Measurements from ENCODE around the gene TSHZ3.

Gene TSHZ3

GRCh38 chr19:31312677-31313244 is 36.5 kb downstream of the TSHZ3 start:
- peaks cover 56% of the 10 kb centered on the region for H3K4me1 Mint-ChIP-seq
- H3K4me3 Mint-ChIP-seq, result no peak overlapping the region

GRCh38 chr19:31312009-31312676 is 37.1 kb downstream of the TSHZ3 start:
- H3K4me3 Mint-ChIP-seq, result no peak overlapping the region

More at GRCh38 chr19:31312677-31313244, 36.5 kb downstream of the TSHZ3 start:
- no peaks in the 10 kb centered on the region for H3K9me3 Mint-ChIP-seq
- no peak overlapping the region for H3K27ac Mint-ChIP-seq
- no peak for TF ChIP-seq CTCF (IDR thresholded peaks at IDR 0.05)
- H3K36me3 Mint-ChIP-seq (ENCODE audit: low read depth), result peaks cover 5% of the 10 kb centered on the region
- H3K27me3 Mint-ChIP-seq (ENCODE audit: low read depth, poor library complexity), result peaks cover 11% of the 10 kb centered on the region
- DNase-seq, result no peak

GRCh38 chr19:31310432-31311133 is 38.7 kb downstream of the TSHZ3 start:
- no peak for DNase-seq
- H3K27ac Mint-ChIP-seq, result no peak overlapping the region

More at GRCh38 chr19:31312009-31312676, 37.1 kb downstream of the TSHZ3 start:
- peaks cover 5% of the 10 kb centered on the region for H3K36me3 Mint-ChIP-seq (ENCODE audit: low read depth)
- peaks cover 50% of the 10 kb centered on the region for H3K4me1 Mint-ChIP-seq
- TF ChIP-seq CTCF (IDR thresholded peaks at IDR 0.05), result no peak
- no peaks in the 10 kb centered on the region for H3K9me3 Mint-ChIP-seq
- H3K27ac Mint-ChIP-seq, result peak overlapping the region; percentile 16
- H3K27me3 Mint-ChIP-seq (ENCODE audit: low read depth, poor library complexity), result peaks cover 11% of the 10 kb centered on the region
- DNase-seq, result no peak

GRCh38 chr19:31308781-31309180 is 40.5 kb downstream of the TSHZ3 start:
- Mint-ChIP-seq H3K9me3 (no peaks in the 10 kb centered on the region), H3K27ac (no peak overlapping the region), H3K4me3 (no peak overlapping the region), H3K36me3 (ENCODE audit: low read depth) (peaks cover 5% of the 10 kb centered on the region), H3K4me1 (peaks cover 28% of the 10 kb centered on the region), H3K27me3 (ENCODE audit: low read depth, poor library complexity) (peaks cover 12% of the 10 kb centered on the region)
- DNase-seq, result no peak
- TF ChIP-seq CTCF (IDR thresholded peaks at IDR 0.05), result no peak

More at GRCh38 chr19:31310432-31311133, 38.7 kb downstream of the TSHZ3 start:
- H3K4me3 Mint-ChIP-seq, result no peak overlapping the region
- peaks cover 35% of the 10 kb centered on the region for H3K4me1 Mint-ChIP-seq
- no peaks in the 10 kb centered on the region for H3K9me3 Mint-ChIP-seq
- peaks cover 15% of the 10 kb centered on the region for H3K27me3 Mint-ChIP-seq (ENCODE audit: low read depth, poor library complexity)
- no peak for TF ChIP-seq CTCF (IDR thresholded peaks at IDR 0.05)
- H3K36me3 Mint-ChIP-seq (ENCODE audit: low read depth), result peaks cover 5% of the 10 kb centered on the region

- Mint-ChIP-seq H3K4me1 (peaks cover 19% of the 10 kb centered on the region), H3K4me3 (no peak overlapping the region), H3K27ac (no peak overlapping the region), H3K27me3 (ENCODE audit: low read depth, poor library complexity) (peaks cover 4% of the 10 kb centered on the region), H3K36me3 (ENCODE audit: low read depth) (peaks cover 5% of the 10 kb centered on the region), H3K9me3 (no peaks in the 10 kb centered on the region)
- TF ChIP-seq CTCF (IDR thresholded peaks at IDR 0.05), result no peak
- no peak for DNase-seq
Measured at GRCh38 chr19:31307071-31307669, 42.1 kb downstream of the TSHZ3 start.
